Measurements from ENCODE around the gene TTC17.
"Not testable (repeated sequence)": the region's sequence is repeated elsewhere in the genome, so short reads cannot be mapped to it uniquely, and the experiment has no call there.

Gene TTC17, protein sequence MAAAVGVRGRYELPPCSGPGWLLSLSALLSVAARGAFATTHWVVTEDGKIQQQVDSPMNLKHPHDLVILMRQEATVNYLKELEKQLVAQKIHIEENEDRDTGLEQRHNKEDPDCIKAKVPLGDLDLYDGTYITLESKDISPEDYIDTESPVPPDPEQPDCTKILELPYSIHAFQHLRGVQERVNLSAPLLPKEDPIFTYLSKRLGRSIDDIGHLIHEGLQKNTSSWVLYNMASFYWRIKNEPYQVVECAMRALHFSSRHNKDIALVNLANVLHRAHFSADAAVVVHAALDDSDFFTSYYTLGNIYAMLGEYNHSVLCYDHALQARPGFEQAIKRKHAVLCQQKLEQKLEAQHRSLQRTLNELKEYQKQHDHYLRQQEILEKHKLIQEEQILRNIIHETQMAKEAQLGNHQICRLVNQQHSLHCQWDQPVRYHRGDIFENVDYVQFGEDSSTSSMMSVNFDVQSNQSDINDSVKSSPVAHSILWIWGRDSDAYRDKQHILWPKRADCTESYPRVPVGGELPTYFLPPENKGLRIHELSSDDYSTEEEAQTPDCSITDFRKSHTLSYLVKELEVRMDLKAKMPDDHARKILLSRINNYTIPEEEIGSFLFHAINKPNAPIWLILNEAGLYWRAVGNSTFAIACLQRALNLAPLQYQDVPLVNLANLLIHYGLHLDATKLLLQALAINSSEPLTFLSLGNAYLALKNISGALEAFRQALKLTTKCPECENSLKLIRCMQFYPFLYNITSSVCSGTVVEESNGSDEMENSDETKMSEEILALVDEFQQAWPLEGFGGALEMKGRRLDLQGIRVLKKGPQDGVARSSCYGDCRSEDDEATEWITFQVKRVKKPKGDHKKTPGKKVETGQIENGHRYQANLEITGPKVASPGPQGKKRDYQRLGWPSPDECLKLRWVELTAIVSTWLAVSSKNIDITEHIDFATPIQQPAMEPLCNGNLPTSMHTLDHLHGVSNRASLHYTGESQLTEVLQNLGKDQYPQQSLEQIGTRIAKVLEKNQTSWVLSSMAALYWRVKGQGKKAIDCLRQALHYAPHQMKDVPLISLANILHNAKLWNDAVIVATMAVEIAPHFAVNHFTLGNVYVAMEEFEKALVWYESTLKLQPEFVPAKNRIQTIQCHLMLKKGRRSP

DNA sequence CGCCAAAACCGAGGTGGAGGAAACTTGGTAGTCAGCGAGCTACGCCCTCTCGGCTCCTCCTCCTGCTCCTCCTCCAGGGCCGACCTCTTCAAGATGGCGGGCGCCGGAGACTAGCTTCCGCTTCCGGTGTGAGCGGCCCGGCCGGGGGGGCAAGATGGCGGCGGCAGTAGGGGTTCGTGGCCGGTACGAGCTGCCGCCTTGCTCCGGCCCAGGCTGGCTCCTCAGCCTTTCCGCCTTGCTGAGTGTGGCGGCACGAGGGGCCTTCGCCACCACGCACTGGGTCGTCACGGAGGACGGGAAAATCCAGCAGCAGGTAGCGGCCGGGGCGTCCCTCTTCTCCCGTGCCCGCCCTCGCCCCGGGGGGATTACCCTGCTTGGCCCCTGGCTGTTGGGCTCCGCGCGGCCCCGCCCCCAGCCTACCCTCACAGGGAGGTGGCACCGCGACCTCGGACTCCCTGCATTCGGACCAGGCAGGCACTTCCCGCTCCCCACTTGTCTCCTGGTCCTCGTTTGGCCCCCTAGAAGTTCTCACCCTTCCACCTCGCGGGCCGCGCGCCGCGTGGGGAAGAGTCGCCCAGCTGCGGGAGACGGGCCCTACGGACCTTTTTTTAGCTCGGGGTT lies at the start of gene TTC17:
TSS of gene TTC17 (plus strand) at position 120 of the 621 bp plus-strand sequence. CDS start at position 155, 35 bp downstream.
- peak; percentile 91 for DNase-seq

DNA sequence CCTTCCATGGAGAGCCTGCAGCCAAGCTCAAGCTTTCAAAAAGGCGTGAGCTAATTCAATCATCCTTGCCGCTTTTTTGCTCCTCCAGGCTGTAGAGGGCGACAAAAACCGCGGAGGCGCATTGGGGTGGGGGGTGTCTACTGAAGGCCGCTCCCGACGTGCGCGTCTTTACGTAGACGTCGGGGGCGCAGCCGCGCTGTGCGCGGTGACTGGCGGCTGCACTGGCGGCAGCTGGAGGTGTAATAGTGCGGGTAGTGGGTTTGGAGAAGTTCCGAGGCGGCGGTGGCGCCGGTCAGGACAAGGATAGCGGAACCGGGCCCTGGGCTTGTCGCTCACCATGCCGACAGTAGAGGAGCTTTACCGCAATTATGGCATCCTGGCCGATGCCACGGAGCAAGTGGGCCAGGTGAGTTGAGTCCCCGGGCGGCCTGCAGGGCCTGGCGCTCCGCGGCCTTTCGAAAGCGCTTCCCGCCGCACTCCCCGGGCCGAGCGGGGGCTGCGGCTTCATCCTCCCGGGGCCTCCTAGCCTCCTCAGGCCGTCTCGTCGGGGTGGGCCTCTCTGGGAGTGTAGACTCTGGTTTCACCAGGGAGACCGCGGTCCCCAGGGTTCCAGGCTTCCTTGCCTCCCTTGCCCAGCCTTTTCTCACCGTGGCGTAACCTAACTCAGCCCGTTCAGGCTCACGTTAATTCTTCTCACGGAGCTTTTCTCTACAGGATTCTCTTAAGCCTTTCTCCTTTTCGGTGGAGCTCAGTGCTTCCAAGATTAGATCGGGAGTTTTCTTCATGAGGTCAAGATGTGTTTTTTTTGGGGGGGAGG lies 46.7 kb upstream of the TTC17 start, which contains the start of gene API5:
TSS of gene API5 (plus strand) at position 206 of the 817 bp plus-strand sequence. CDS start at position 338, 132 bp downstream.
- peak; percentile 88 for DNase-seq

DNA sequence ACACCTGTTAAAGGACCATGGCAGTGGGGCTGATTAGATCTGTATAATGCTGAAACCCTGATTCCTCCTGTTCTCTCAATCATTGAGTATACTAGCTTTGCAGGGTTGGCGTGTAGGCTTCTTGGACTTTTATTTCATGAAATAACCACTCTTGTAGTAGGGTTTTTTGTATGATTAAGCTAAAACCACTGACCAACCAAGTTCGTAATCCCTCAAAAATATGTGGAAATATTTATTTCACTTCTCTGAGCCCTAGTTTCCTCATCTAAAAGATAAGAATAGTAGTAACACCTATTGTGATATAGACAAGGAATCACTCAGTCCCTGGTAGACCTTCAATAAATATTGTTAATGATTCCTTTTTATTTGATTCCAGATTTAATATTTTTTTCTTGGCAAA lies 42.8 kb upstream of the TTC17 start:
- no peak for DNase-seq

DNA sequence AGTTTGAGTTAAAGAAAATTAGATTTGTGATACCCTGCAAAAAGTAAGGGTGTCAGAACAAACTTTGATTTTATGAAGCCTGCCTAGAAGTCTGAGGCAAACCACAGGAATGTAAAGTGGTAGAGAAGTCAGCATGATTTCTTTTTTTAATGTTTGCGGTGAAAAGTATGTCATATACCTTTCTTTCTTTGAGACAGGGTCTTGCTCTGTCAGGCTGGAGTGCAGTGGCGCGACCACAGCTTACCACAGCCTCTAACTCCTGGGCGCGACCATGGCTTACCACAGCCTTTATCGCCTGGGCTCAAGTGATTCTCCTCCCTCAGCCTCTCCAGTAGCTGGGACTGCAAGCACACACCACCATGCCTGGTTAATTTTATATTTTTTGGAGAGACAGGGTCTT lies 42.3 kb upstream of the TTC17 start:
- DNase-seq, result no peak

DNA sequence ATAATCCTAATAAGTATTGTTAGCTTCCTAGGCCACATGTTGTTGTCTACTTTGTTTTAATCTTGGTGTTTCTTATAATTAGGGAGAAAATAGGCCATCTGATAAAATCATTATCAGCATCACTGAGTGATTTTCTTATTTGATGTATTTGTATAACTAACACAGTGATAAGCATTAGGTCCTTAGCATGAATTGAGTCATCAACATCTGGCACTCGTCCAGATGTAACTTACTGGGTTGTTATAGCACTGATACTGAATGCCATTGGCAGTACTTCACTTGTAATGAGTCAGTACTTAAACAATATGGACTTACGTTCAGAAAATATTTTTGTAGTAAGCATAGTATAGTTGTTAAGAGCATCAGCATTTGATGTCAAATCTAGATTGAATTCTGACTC lies 30.7 kb upstream of the TTC17 start:
- DNase-seq, result no peak

DNA sequence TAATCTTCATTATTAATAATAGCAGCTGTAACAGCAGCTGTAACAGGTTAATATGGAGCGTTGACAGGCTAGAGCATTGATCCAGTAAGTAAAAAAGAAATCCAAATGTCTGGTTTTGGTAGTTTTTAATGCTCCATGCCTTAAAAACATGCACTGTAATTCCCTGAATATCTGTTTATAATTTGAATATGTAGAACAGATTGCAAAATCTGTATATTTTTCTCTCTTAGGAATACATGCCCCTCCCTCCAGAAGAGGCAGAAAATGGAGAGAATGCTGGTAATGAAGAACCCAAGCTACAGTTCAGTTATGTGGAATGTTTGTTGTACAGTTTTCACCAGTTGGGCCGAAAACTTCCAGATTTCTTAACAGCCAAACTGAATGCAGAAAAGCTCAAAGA lies 30.2 kb upstream of the TTC17 start:
- no peak for DNase-seq

DNA sequence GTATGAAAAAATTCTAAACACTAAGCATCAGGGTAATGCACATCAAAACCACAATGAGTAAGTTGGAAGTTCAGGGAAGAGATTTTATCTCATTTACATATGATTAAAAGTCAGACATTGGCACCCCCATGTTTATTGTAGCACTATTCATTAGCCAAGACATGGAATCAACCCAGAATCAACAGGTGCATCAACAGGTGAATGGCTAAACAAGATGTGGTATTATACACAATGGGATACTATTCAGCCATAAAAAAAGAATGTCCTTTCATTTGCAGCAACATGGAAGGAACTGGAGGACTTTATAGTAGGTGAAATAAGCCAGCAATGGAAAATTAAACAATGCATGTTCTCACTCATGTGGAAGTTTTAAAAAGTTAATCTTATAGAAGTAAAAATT lies 17.6 kb upstream of the TTC17 start:
- DNase-seq, result no peak

DNA sequence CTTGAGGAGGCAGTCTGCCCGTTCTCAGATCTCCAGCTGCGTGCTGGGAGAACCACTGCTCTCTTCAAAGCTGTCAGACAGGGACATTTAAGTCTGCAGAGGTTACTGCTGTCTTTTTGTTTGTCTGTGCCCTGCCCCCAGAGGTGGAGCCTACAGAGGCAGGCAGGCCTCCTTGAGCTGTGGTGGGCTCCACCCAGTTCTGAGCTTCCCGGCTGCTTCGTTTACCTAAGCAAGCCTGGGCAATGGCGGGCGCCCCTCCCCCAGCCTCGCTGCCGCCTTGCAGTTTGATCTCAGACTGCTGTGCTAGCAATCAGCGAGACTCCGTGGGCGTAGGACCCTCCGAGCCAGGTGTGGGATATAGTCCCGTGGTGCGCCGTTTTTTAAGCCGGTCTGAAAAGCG lies 7.3 kb upstream of the TTC17 start:
- DNase-seq, result not testable (repeated sequence)

DNA sequence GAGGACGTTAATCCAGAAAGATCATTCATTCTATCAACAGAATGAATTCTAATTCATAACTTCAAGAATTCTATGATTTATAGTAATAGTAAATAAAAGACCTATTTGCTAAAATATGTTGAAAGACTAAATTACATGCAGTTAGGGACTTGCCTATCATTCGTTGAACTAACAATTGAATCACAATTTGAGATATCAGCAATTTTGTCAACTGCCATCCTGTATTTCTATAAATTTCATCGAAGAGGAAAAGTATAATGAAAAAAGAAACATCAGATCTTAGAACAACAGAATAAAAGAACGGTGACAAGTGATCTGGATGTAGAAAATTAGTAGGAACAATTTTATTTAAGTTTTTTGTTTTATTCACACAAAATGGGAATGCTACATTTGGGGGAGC lies 4.4 kb upstream of the TTC17 start:
- no peak for DNase-seq

DNA sequence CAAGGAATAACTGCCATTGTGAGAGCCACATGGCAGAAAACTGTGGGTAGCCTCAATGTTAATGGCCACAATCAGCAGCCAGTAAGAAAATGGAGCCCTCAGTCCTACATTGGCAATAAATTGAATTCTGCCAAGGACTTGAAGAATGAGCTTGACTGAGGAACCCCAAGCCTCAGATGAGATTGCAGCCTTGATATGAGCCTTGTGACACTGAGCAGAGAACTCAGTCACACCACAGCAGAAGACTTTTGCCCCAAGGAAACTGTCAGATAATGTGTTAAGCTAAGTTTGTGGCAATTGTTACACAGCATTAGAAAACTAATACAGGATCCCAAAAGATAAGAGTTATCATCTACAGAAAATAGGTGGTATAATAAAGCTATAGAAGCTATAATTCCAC lies 2.4 kb upstream of the TTC17 start:
- no peak for DNase-seq

DNA sequence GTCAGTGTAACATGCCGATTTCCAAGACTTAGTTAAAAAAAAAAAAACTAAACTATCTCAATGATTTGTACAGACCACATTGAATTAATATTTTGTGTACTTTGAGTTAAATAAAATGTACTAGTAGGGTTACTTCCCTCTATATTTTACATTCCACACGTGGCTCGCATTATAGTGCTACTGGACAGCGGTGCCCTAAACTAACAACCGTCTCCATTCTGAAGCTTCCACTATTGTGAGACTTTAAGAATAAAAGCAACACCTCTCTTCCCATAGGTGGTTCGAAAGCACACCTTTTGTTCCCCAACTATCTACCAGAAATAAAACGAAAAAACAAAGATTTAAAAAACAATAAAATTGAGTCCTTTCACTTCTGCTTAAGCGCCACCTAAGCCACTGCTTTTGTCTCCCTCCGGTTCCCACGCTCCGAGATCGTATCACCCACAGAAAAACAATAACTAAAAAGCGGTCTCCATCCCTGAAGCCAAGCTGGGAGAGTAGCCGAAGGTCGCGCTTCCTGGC lies 380 bp upstream of the TTC17 start:
- DNase-seq, result no peak

DNA sequence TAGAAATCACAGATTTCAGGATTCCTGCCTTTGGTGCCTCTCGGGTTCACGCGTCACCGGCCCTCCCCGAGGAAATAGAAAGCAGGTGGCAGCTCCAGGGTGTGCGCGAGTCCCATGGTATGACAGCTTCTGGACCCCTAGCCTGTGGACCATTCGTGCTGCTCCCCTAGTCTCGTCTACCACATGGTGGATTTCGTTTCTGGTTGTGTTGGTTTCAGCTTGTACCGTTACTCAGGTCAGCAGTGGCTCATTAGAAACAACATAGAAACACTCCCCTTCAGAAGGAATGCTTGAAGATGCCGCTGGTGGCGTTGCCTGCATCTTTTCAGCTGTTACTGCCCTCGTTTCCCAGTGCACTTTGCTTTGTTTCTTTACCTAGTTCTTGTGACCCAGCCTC lies 700 bp downstream of the TTC17 start:
- DNase-seq, result no peak

DNA sequence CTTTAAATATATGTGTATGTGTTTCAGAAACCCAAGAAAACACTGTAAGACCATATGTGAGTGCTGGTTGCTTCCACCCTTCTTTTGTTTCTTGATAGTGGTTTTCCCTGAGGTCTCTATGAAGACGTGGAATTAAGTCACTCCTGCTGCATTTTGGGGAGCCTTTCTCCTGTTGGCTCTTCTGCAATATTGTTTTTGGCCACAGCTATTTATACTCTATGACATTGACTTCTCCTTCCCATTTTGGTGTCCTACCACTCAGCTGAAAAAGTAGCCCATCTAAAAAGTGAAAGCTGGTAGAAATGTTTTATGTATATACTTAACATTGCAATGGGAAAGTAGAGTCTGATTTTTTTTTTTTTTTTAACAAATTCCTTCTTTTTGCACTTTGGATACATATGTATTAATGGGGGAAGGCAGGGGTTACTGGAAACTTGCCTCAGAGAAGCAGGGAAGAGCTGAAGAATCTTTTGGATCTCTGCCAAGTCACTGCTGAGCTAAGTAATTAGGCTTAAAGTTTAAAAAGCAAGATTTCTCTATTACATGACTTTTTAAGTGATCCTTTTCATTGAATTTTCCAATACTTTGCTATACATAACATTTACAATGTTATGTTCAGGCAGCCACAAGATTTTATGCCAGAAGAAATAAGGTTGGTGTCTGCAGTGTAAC lies 1.8 kb downstream of the TTC17 start:
- no peak for DNase-seq

DNA sequence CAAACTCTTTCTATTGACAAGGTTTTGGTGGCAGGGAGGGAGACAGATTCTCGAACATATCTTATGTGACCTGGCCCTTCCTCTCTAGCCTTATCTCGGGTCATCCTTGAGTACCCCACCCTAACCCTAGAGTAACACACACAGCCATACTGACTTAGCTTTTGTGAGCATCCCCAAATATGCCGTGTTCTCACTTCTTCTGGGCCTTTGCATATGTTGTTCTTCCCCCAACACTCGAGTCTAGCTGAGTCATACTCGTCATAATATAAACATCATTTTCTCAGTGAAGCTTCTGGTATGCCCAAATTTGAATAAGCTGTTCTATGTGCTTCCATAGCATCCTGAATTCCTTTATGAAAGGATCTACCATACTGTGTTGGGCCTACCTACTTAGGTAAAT lies 8.0 kb downstream of the TTC17 start:
- DNase-seq, result no peak

DNA sequence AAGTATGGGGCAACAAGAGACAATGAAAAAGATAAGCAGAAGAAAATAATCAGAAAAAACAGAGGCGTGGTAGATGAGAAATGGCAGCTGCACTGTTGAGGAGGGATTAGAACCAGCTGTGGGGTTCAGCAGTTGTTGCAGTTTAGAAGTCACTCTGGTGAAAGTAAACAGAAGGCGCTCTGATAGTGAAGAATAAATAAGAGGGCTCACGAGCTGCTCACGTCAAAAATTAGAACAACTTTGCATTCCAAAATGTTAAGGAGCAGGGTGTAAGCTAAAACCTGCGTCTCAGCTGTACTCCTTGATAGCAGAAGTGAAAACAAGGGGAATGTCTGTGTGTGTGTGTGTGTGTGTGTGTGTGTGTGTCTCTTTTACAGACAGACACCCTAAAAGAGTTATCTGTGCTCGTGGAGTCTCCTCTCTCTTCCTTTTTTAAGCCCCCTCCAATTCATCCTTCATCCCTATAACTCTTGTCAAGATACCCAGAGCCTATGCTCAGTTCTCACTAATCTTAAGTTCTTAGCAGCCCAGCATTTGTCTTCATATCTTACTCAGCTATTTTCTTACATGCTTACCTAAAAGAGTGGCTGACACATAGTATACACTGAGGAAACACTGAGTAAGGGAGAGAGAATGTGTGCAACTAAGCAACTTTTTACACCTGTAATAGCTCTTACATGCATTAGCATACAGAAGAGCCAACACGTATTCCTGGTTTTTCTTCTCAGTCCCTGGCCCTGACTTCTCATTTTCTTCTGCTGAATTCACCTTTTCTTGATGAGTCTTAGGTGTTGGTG lies 8.9 kb downstream of the TTC17 start:
- DNase-seq, result no peak

DNA sequence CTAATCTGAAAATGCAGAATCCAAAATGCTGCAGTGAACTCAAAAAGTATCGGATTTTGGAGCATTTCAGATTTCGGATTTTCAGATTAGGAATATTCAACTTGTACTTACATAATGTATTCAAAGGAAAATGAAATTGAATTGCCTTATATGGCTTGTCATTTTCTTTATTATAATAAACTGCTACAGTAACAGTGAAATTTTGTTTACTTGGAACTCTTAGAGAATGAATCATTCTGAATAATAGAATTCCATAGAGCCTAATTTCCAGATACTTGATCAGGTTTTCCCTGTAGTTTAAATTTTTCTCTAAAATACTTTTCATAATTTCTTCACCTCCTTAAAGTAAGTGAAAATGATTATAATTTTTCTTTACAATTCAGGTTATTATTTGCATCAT lies 17.3 kb downstream of the TTC17 start:
- no peak for DNase-seq

DNA sequence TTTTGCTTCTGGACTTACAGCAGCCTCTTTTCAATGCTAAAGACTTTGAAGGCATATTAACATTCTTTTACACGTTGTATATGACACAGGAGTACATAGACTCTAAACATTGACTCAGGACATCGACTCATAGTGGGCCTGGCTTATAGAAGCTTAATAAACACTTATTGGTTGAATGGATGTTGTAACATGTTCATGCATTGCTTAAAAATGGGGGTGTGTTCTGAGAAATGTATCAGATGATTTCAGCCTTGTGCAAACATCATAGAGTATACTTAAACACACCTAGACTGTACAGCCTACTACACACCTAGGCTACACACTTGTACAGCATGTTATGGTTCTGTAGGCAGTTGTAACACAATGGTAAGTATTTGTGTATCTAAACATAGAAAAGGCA lies 17.9 kb downstream of the TTC17 start:
- DNase-seq, result no peak

DNA sequence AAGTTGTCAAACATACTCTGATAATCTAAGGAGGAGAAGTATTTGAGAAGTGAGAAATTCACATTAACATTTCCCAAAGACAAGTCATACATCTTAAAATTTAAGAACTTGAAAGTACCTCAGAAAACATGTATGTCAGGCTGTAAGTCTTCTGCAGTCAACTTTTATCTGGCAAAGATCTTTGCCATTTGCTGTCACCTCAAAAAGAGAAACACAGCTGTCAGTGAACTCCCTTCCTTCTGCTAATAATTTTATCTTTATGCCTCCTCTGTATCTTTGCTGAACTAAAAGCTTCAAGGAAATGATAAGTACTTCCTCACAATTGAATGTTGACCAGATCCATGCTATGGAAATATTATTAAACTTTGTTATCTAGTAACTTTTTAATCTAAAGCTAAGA lies 18.7 kb downstream of the TTC17 start:
- no peak for DNase-seq

DNA sequence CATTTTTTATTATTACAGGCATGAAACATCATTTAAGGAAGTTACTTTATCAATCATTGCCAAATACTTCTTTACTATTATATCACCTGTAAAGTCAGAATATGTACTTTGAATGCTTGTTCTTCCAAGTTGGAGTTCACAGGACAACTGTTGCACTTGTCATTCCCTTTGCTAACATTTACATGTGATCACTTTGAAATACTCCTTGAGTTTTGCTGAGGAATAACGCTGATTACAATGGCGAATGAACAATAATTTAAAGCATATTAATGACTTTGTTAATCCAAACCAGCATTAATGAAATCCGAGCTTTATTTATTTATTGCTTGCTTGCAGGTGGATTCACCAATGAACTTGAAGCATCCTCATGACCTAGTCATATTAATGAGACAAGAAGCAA lies 20.2 kb downstream of the TTC17 start:
- no peak for DNase-seq

DNA sequence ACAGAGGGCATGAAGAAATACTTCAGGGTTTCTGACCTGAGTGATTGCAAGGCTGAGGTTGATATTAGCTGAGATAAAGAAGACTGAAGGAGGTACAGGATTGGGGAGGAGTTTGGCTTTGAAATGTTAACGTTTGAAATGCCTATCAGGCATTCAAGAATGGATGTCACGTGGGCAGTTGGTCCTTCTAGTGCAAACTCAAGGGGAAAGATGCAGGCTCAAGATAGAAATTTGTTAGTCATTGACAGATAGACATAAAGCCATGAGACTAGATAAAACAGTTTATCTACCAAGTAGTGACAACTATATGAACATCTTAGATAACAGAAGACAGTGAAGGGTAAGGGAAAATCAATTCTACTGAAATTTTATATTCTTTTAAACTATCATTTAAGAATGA lies 23.1 kb downstream of the TTC17 start:
- DNase-seq, result no peak
